TTC549 (cell line): ENCODE measurements around the gene SCART1.
"Not testable (repeated sequence)": the region's sequence is repeated elsewhere in the genome, so short reads cannot be mapped to it uniquely, and the experiment has no call there.

ENCODE experiments used
- FAIRE-seq: peaks from 2 replicates; lab custom pipeline; 2012; peaks lifted over from hg19 to GRCh38; lab: Jason Lieb, UNC

SCART1 gene

GRCh38 chr10:133456041-133456951 is 2.6 kb downstream of the SCART1 start:
- no peak for FAIRE-seq

GRCh38 chr10:133457100-133457841 is 3.5 kb downstream of the SCART1 start:
- FAIRE-seq: no peak

GRCh38 chr10:133458021-133458709 is 4.4 kb downstream of the SCART1 start:
- no peak for FAIRE-seq

GRCh38 chr10:133458710-133459453 is 5.1 kb downstream of the SCART1 start:
- no peak for FAIRE-seq

- no peak for FAIRE-seq
These were observed 5.9 kb downstream of the SCART1 start for GRCh38 chr10:133459454-133460207.

- no peak for FAIRE-seq
These were observed 6.5 kb downstream of the SCART1 start for GRCh38 chr10:133460208-133460769.

GRCh38 chr10:133461027-133461426 is 7.3 kb downstream of the SCART1 start:
- FAIRE-seq: no peak

GRCh38 chr10:133461841-133462240 is 8.1 kb downstream of the SCART1 start:
- no peak for FAIRE-seq

GRCh38 chr10:133462512-133463305 is 9.0 kb downstream of the SCART1 start:
- no peak for FAIRE-seq

GRCh38 chr10:133464582-133465031 is 10.9 kb downstream of the SCART1 start:
- FAIRE-seq: no peak

GRCh38 chr10:133465191-133465949 is 11.6 kb downstream of the SCART1 start:
- no peak for FAIRE-seq

GRCh38 chr10:133465950-133466474 is 12.3 kb downstream of the SCART1 start:
- no peak for FAIRE-seq

- FAIRE-seq: no peak
These were observed 13.0 kb downstream of the SCART1 start for GRCh38 chr10:133466683-133467275.

- no peak for FAIRE-seq
These were observed 13.7 kb downstream of the SCART1 start for GRCh38 chr10:133467286-133467911.

- not testable (repeated sequence) for FAIRE-seq
These were observed 15.5 kb downstream of the SCART1 start for GRCh38 chr10:133469205-133469604.

GRCh38 chr10:133471300-133472109 is 17.8 kb downstream of the SCART1 start:
- no peak for FAIRE-seq

GRCh38 chr10:133473270-133473669 is 19.5 kb downstream of the SCART1 start:
- no peak for FAIRE-seq
